ENCODE measurements around the gene DCAKD.

The DCAKD gene

GRCh38 chr17:44982113-44982702, 69.2 kb downstream of the DCAKD start:
- Mint-ChIP-seq H3K4me1 (peaks cover 69% of the 10 kb centered on the region), H3K36me3 (ENCODE audit: low read depth) (no peaks in the 10 kb centered on the region), H3K27me3 (ENCODE audit: low read depth, poor library complexity) (peaks cover 42% of the 10 kb centered on the region), H3K9me3 (no peaks in the 10 kb centered on the region), H3K4me3 (no peak overlapping the region), H3K27ac (peak overlapping the region; percentile 23)
- DNase-seq = no peak
- TF ChIP-seq, protein P1, sequence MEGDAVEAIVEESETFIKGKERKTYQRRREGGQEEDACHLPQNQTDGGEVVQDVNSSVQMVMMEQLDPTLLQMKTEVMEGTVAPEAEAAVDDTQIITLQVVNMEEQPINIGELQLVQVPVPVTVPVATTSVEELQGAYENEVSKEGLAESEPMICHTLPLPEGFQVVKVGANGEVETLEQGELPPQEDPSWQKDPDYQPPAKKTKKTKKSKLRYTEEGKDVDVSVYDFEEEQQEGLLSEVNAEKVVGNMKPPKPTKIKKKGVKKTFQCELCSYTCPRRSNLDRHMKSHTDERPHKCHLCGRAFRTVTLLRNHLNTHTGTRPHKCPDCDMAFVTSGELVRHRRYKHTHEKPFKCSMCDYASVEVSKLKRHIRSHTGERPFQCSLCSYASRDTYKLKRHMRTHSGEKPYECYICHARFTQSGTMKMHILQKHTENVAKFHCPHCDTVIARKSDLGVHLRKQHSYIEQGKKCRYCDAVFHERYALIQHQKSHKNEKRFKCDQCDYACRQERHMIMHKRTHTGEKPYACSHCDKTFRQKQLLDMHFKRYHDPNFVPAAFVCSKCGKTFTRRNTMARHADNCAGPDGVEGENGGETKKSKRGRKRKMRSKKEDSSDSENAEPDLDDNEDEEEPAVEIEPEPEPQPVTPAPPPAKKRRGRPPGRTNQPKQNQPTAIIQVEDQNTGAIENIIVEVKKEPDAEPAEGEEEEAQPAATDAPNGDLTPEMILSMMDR (IDR thresholded peaks at IDR 0.05) = no peak

- H3K36me3 Mint-ChIP-seq (ENCODE audit: low read depth) = no peaks in the 10 kb centered on the region
- DNase-seq = no peak
- H3K27me3 Mint-ChIP-seq (ENCODE audit: low read depth, poor library complexity) = peaks cover 44% of the 10 kb centered on the region
- H3K9me3 Mint-ChIP-seq = no peaks in the 10 kb centered on the region
- peaks cover 74% of the 10 kb centered on the region for H3K4me1 Mint-ChIP-seq
- H3K27ac Mint-ChIP-seq = peak overlapping the region; percentile 37
- TF ChIP-seq, protein P1 (IDR thresholded peaks at IDR 0.05) = no peak
- H3K4me3 Mint-ChIP-seq = peak overlapping the region; percentile 6
Measured at GRCh38 chr17:44981221-44981968, 70.0 kb downstream of the DCAKD start.

DNA sequence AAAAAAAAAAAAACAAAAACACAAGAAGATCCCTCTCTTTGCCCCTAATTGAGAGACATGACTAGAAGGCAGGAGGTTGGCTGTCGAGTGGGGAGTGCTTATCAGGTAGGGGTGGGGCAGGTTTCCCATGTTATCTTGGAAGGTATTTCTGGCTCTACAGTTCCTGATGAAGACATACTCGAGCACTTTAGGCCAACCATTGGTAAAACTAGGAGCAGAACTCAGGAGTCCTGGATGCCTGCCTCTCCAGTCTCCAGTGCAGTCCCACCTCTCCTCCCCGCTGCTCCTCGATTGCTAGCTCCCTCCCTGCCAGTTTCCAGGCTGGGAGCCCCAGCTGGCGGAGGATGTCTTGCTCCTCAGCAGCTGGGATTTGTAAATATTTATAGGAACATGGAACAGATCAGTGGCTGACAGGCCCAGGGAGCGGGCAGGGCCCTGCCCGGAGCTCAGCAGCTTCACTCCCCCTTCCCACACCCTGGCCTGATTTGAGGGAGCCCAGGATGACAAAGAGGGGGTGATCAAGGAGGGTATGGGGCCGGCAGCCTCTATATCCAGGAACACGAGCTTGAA, 71.9 kb downstream of the DCAKD start:
- no peak for DNase-seq
- no peaks in the 10 kb centered on the region for H3K9me3 Mint-ChIP-seq
- peaks cover 76% of the 10 kb centered on the region for H3K4me1 Mint-ChIP-seq
- H3K27me3 Mint-ChIP-seq (ENCODE audit: low read depth, poor library complexity) = peaks cover 47% of the 10 kb centered on the region
- TF ChIP-seq, protein P1 (IDR thresholded peaks at IDR 0.05) = no peak
- no peaks in the 10 kb centered on the region for H3K36me3 Mint-ChIP-seq (ENCODE audit: low read depth)
- no peak overlapping the region for H3K27ac Mint-ChIP-seq
- no peak overlapping the region for H3K4me3 Mint-ChIP-seq

GRCh38 chr17:44978807-44979206, 72.6 kb downstream of the DCAKD start:
- TF ChIP-seq, protein P1 (IDR thresholded peaks at IDR 0.05) = no peak
- H3K4me1 Mint-ChIP-seq = peaks cover 75% of the 10 kb centered on the region
- H3K36me3 Mint-ChIP-seq (ENCODE audit: low read depth) = no peaks in the 10 kb centered on the region
- no peak overlapping the region for H3K4me3 Mint-ChIP-seq
- no peak overlapping the region for H3K27ac Mint-ChIP-seq
- no peak for DNase-seq
- H3K27me3 Mint-ChIP-seq (ENCODE audit: low read depth, poor library complexity) = peaks cover 53% of the 10 kb centered on the region
- no peaks in the 10 kb centered on the region for H3K9me3 Mint-ChIP-seq

DNA sequence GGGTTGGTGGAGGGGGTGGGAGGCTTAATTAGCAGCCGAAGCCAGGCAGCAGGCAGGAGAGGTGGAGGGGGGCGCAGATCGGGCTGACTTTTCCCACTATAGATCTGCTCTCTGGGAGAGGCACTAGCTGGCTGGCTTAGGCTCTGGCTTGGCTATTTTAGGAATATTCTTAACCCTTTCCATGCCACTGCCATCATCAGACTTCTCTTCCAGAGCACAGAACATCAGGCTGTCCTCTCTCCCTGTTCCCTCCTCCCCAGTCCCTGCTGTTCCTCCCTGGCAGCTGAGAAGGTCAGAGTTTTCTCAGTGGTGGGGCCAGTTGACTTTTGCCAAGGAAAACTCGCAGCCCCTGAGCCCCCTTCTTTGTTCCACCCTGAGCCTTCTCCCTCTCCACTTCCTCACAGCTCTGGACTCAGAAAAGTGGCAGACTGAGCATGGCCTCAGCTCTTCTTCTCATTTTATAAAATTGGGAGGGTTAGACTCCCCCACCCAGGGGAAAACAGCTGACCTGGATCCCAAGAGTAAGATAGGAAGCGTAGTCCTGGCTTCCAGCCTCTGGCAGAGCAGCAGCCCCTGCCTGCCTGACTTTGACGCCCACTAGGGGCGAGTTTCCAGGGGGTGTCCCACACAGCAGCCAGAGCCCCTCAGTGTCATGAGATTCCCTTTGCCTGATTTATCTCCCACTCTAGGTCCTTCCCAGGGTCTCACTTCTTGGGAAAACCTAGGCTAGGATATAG, 73.5 kb downstream of the DCAKD start:
- Mint-ChIP-seq H3K27ac (no peak overlapping the region), H3K4me3 (peak overlapping the region; percentile 48), H3K27me3 (ENCODE audit: low read depth, poor library complexity) (peaks cover 54% of the 10 kb centered on the region), H3K36me3 (ENCODE audit: low read depth) (no peaks in the 10 kb centered on the region), H3K4me1 (peaks cover 67% of the 10 kb centered on the region), H3K9me3 (no peaks in the 10 kb centered on the region)
- no peak for DNase-seq
- TF ChIP-seq, protein P1 (IDR thresholded peaks at IDR 0.05) = no peak

Measured in nephron progenitor cell (in vitro differentiated cells).